Thyroid gland (tissue), 4 donors: ENCODE data around the gene SYNPO.

Experiments used
- POLR2A ChIP-seq, 2 donors: fragments of 450-650 bp; IDR thresholded peaks; one replicate each; pipeline ENCODE4 v1.6.1; 2017; ENCODE audit warnings: antibody characterized with exemption in 2 of 2, mild to moderate bottlenecking in 2 of 2, moderate library complexity in 1 of 2
- TF ChIP-seq, protein P1 (sequence below), 6 experiments: fragments of 200-600 bp in 3 of 6; fragments of 450-650 bp in 3 of 6; sonication (generic) in 3 of 6; IDR thresholded peaks; one replicate each; pipeline ENCODE4 v1.5.1; 2016 to 2019; ENCODE audit warnings: antibody characterized with exemption in 6 of 6, mild to moderate bottlenecking in 2 of 6, inconsistent platforms in 1 of 6, moderate library complexity in 1 of 6

DNA sequence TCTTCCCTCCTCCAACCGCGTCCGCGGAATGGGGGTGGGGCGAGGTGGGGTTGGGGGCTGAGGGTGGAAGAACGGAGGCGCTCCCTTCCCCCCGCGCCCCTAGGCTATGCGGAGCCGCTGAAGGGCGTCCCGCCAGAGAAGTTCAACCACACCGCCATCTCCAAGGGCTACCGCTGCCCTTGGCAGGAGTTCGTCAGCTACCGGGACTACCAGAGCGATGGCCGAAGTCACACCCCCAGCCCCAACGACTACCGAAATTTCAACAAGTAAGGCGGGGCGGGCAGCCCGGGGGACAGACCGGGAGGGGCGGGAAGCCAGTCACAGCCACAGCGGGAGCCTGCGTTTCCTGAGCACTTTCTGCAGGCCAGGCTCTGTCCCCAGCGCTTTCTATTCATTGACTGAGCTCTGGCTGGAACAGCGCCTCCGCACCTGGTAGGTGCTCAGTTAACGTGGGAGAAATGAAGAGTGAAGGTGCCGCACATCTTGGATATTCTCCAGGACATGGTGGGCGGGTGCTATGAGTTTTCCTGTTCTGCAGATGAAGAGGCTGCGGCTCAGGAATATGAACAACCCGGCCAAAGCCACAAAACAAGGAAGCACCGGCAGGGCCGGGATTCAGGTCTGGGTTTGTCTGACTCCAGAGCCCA is 31.9 kb downstream of the SYNPO start:
- TF ChIP-seq POLR2A (IDR thresholded peaks at IDR 0.05), result no peak
- TF ChIP-seq, protein P1, sequence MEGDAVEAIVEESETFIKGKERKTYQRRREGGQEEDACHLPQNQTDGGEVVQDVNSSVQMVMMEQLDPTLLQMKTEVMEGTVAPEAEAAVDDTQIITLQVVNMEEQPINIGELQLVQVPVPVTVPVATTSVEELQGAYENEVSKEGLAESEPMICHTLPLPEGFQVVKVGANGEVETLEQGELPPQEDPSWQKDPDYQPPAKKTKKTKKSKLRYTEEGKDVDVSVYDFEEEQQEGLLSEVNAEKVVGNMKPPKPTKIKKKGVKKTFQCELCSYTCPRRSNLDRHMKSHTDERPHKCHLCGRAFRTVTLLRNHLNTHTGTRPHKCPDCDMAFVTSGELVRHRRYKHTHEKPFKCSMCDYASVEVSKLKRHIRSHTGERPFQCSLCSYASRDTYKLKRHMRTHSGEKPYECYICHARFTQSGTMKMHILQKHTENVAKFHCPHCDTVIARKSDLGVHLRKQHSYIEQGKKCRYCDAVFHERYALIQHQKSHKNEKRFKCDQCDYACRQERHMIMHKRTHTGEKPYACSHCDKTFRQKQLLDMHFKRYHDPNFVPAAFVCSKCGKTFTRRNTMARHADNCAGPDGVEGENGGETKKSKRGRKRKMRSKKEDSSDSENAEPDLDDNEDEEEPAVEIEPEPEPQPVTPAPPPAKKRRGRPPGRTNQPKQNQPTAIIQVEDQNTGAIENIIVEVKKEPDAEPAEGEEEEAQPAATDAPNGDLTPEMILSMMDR (IDR thresholded peaks at IDR 0.05), result no peak
